GM12872 (cell line): ENCODE measurements around the gene PLXDC2.

ENCODE experiments used
- TF ChIP-seq, protein P1 (sequence below): IDR thresholded peaks from 3 replicates; pipeline ENCODE4 v1.5.1; 2011; ENCODE audit warnings: low read depth, mild to moderate bottlenecking, low read length, moderate library complexity; ENCODE audit not compliant: insufficient read depth

The PLXDC2 gene

DNA sequence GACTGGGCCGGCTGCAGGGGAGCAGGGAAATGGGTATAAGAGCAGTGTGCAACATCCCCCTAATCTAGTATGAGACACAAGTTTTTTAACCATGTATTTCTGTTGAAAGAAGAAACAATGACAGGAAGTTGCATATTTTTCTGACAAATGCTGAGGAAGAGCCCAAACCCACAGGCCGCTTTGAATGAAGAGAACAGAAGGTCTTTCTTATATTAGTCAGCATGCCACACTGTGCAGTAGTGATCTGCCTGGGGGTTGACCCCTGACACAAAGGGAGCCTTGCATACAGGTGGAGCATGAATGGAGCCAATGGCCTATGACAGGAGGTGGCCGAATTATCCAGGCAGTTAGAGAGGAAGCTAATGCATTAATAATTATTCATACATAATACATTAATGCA lies 518.3 kb downstream of the PLXDC2 start:
- TF ChIP-seq, protein P1, sequence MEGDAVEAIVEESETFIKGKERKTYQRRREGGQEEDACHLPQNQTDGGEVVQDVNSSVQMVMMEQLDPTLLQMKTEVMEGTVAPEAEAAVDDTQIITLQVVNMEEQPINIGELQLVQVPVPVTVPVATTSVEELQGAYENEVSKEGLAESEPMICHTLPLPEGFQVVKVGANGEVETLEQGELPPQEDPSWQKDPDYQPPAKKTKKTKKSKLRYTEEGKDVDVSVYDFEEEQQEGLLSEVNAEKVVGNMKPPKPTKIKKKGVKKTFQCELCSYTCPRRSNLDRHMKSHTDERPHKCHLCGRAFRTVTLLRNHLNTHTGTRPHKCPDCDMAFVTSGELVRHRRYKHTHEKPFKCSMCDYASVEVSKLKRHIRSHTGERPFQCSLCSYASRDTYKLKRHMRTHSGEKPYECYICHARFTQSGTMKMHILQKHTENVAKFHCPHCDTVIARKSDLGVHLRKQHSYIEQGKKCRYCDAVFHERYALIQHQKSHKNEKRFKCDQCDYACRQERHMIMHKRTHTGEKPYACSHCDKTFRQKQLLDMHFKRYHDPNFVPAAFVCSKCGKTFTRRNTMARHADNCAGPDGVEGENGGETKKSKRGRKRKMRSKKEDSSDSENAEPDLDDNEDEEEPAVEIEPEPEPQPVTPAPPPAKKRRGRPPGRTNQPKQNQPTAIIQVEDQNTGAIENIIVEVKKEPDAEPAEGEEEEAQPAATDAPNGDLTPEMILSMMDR: no peak
